ENCODE results near the gene TRPM6.

Gene TRPM6

DNA sequence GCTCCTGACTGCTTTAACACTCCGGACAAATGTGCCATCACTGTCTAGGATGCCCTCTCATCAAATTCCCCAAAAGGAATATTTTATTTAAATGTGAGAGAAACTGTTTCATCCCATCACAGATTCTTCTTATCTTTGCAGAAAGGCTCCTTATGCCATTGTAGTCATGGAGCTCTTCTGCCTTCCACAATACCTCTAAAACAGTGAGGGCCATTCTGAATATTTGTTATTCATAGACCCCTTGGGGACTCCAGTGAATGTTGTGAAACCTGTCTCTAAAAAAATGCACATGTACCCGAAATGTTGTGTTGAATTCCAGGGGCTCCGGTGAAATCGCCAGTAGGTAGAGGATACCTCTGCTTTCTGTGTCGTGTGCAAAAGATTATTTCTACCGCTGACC lies 213.6 kb downstream of the TRPM6 start:
- no peak overlapping the region for H3K27ac ChIP-seq
- no peak for TF ChIP-seq ZFX (IDR thresholded peaks at IDR 0.05; ENCODE audit: borderline replicate concordance)
- TF ChIP-seq, protein P1, sequence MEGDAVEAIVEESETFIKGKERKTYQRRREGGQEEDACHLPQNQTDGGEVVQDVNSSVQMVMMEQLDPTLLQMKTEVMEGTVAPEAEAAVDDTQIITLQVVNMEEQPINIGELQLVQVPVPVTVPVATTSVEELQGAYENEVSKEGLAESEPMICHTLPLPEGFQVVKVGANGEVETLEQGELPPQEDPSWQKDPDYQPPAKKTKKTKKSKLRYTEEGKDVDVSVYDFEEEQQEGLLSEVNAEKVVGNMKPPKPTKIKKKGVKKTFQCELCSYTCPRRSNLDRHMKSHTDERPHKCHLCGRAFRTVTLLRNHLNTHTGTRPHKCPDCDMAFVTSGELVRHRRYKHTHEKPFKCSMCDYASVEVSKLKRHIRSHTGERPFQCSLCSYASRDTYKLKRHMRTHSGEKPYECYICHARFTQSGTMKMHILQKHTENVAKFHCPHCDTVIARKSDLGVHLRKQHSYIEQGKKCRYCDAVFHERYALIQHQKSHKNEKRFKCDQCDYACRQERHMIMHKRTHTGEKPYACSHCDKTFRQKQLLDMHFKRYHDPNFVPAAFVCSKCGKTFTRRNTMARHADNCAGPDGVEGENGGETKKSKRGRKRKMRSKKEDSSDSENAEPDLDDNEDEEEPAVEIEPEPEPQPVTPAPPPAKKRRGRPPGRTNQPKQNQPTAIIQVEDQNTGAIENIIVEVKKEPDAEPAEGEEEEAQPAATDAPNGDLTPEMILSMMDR (IDR thresholded peaks at IDR 0.05) = no peak

Measured in 22Rv1 (cell line).